HG03095 (cell line): ENCODE measurements around the gene ZIC1.
A peak's percentile ranks its signal among the peaks of the same experiment; 100 is the strongest.

ENCODE experiments used
- ATAC-seq: cut with Tn5 transposase; IDR thresholded peaks from one replicate; pipeline ENCODE4 v1.9.1; 2021; ENCODE audit warnings: moderate library complexity; ENCODE audit not compliant: unreplicated experiment

Gene ZIC1

GRCh38 chr3:147409143-147410115 lies at the start of gene ZIC1:
ZIC1 (plus strand) TSS chr3:147409365; CDS start chr3:147410113, 748 bp downstream.
- no peak for ATAC-seq

DNA sequence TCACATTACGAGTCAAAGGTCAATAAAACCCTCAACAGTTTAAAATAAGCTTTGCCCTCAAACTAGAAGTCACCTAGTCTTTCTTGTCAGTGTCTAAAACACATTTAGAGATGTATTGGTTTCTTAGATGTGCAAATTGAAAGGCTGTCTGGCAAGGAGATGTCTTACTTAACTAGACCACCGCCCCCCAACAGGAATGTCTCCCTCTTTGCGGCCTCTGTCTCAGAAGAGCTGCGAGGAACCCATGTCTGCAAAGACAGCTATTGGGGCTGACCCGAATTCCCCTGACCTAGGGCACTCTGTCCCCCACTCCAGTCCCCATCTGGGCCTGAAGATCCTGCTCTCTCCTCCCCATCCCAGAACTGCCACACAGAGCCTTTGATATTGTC lies 49.1 kb upstream of the ZIC1 start:
- ATAC-seq, result no peak

DNA sequence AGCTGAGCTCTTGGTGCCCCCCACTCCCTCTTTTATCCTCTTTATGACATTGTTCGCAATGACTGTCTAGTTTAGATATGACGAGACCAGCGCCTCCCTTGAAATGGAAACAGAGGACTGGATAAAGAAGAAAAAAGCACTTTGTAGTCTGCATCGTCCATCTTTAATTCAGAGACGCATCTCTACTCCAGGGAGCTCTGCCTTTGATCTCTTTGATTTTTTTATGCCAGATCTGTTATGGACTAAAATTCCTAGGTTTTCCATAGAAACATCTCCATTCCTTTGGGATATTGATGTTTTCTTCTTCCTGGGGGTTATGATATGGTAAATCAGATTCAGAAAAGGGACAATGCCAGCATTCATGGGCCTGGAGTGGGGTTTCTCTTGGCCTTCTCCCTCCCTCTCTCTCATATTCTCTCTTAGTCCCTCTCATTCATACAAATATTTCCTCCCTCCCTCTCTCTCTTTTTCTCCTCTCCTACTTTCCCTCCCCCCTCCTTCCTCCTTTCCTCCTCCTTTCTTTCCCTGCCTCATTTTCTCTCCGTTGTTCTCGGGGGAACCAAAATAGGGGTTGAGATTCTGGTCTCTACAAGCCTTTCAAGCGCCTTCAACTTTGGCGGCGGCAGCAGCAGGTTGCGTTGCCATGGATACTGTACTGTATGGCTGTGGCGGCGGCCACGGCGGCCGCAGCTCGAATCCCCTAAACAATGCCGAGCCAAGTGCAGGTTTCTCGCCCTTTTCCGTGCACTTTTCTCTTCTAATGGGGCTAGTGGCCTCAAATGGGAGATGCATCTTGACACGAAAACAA lies 48.3 kb upstream of the ZIC1 start:
- ATAC-seq, result no peak

DNA sequence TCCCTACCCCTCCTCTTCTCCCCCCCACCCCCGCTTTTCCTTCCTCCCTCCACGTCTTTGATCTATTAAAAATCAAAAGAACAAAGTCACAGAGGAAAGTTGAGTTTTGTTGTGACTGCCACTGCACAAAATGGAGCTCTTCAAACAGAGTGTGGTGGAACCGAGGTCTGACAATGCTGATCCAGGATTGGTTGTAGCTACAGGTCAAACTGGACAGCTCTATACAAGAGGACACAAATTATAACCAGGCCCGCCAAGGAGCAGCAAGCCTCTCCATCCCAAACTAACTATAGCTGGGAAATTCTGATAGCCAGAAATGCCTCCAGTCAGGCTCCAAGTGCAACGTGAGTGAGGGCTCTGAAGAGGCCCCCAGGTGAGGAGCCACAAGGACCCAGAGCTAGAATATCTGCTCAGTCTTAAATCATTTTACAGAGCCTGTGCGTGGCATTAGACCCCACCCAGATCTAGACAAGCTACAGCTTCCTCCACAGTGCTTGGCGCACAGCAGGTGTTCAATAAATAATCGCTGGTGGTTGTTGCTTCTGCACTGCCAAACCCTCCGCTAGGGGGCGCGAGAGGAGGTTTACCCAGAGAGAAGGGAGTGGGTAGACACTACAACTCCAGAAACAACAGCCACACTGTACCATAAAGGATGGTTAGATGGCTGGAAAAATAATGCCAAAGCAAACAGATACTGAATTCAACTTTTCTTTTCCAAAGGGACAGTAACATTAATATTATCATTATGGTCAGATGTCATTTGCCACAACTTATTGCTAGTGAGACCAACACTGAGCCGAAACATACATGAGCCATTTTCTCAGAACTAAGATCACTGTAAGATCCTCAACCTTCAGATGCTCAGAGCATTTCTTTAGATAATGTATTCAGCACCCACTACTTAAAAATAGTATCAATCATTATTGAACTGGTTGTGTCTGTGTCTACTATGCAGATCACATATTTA lies 47.4 kb upstream of the ZIC1 start:
- ATAC-seq, result peak; percentile 80

- ATAC-seq, result no peak
Observed at GRCh38 chr3:147364771-147365170, 44.4 kb upstream of the ZIC1 start.

DNA sequence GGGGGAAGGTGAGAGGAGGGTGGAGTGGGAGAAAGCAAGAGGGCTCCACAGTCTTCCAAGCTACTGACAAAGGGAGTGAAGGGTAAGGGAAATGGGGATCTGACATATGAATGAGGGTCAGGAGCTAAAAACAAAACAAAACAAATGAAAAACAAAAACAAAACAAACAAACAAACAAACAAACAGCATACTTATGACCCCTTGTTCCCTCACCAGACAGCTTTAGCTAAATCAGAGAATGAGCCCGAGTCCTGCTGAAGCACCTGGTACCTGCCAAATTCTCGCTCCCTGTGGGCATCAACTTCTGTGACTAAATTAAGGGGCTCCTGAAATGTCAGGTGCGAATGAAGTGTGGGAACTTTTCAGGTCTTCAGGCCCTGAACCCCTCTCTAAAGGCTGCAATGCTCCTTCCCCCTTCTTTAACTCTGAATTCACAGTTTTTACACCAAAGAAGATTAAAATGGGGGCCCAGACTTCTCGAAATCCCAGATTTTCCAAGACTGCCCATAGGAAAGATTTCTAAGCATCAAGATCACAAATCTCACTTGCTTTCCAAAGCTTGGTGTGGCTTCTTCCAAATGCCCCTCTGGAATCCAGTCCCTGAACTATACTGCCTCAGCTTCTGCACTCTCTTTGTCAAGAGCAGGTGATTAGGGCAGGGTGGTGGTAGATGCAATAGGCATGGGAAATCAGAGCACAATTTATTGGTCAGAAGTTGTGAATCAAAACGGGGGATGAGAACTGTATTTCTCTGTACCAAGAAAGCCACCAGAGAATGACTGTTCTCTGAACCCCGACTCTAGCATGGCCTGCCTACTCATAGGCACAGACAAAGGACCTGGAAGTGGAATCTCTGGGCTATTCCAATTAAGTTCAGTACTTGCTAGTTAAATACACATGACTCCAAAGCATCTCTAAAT lies 43.7 kb upstream of the ZIC1 start:
- no peak for ATAC-seq

GRCh38 chr3:147367676-147368075 lies 41.5 kb upstream of the ZIC1 start:
- ATAC-seq, result no peak

DNA sequence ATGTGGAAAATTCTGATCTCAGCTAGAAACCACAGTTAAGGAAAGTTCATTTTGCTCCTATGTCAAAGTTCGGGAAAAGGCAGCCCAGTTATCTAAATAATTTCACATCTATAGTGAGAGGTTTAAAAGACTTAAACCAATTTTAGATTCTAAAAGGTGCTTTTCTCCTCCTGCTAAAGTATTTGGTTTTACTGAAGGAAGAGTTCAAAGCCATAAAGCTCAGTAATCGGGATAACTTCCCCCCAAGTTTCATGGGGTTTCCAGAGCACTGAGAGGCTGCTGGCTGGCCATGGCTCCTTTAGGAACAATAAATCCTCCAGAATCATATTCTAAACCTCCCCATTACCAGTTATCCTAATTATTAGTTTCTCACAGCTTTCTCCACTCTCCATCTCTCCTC lies 41.0 kb upstream of the ZIC1 start:
- ATAC-seq, result no peak

DNA sequence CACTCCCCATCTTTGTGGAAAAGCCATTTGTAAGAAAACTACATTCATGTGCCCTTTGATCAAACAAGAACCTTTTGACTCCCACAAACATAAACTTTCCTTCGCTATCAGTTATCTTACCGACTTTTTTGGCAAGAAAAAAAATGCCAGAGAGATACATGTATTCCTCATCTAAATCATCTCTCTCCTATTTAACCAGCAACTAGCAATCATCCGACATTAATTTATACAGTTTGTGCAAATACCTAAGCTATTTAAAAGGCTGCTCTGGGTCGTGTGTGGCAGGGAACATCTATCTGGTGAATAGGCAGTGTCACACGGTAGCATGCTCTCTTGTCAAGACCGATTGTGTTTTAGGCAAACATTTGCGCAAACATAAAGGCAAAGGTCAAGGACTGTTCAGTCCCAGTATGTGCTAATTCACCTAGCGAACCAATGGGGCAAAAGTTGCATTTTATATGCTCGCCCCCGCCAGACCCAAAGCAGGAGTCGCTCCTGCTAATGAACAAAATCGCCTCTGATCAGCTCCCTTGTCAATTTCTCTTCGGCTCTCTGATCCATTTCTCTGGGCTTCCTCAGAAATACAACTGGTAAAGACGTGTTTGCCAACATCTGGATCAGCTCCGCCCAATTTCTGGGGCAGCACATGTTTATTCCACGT lies 40.5 kb upstream of the ZIC1 start:
- ATAC-seq, result no peak

- ATAC-seq, result no peak
Observed at GRCh38 chr3:147369231-147369630, 39.9 kb upstream of the ZIC1 start.

GRCh38 chr3:147369661-147370123 lies 39.5 kb upstream of the ZIC1 start:
- no peak for ATAC-seq

DNA sequence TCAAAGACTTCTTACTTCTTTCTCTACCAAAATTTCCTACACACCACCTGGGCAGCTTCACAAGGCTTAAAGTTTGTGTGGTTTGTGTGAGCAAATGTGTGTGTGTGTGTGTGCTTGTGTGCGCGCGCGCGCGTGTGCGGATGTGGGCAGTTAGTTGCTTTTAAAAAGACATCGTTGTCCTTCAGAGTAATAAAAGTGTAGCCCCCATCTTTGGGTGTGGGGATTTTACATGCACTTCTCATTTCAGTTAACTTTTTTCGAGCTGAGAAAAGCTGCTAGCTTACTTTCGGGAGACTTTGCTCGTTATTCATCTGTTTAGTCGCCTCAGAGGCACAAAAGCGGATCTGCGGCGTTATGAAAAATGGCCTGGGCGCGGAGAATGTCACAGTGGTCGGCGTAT lies 38.8 kb upstream of the ZIC1 start:
- no peak for ATAC-seq

DNA sequence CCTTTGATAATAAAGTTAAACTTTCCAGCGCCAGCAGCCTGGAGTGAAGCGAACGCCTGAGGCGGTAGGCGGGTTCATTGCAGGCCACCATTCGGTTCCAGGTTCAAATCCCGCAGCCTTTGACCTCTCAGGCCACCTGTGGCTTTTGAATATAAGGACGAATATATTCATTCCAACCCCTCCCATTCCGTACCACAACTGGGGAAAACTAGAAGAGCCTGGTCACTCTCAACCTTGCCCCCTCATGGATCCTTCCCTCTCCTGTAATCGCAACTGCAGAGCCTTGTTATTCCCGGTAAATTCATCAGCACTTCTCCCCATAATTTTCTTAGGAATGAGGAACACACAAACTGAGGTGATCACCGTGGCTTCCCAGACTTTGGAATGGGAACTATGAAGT lies 38.0 kb upstream of the ZIC1 start:
- ATAC-seq, result no peak

GRCh38 chr3:147371771-147372340 lies 37.3 kb upstream of the ZIC1 start:
- no peak for ATAC-seq

DNA sequence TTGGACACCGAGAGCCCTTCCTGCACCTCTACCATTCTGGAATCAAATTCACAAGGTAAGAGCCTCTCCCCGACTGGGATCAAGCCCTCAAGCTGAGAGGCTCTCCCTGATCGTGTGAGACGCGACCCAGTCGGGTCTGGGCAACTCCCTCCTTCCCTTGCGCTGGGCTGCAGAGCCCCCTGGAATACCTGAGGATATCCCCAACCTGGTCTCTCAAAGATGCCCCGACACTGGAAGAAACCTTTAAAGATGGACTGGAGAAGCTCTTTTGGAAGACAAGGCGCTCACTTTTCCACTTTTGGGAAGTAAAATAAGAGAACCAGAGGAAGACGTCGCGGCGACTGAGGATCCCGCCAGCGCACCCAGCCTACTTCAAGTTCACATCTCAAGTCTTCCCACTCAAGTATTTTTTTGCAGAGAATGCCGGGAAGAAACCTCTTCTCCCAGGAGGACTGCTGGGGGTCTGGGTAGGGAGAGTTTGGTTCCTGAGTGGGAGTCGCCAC lies 36.6 kb upstream of the ZIC1 start:
- ATAC-seq, result no peak

DNA sequence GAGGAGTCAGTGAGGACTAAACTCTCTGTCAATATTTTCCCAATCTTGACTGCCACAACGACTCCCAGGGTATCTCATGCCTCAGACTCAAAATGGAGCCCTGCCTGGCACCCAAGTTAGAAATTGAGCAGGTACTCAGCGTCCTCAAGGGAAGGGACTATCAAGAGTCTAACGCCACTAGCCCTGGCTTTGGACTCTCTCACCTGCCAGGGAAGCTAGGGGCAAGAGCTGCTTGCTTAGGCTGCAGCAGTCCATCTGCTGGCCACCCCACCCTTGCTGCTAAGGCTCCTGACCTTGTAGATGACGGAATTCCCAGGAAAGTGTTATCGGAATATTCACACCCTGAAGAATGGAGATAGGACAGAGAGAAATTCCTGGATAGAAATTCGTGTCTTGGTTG lies 35.9 kb upstream of the ZIC1 start:
- ATAC-seq, result no peak

DNA sequence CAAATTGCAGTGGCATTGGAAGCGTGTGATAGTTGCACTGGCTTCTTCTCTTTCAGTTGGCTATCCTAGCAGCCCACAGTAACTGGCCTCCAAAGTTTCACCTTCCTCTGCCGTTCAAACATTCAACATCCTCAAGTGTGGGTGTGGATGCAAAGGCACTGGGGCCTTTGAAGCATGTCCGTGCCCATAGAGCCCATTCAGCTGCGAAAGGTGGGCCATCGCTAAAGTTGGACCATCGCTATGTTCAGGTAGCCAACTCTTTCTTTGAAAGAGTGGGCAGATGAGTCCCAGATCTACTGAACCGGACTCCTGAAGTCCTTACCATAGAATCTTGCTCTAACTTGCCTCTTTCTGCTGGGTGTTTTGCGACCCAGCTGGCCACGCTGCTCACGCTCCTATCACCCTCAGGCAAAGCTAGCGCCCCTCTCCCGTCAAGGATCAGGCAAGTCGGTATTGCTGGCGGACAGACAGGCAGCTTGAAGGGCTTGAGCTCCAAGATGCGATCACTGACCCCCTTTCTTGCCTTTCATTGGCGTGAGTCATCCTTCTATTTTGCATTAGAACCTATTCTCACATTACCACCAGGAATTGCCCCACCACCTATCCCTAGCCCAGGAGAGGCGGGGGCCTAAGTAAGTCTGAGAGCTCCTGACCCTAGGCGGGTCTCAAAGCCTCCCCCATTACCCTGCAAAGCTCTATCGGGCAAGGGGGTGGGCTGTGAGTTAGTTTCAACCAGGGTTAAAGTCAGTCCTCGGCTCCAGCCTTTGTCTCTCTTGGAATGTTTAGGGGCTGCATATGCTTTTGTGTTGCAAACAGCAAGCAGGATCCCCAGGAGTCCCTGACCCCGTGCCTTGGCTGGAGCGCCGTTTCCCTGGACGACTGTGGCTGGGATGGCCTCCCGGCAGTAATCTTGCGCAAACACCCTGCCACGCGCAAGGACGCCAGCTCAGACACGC lies 31.5 kb upstream of the ZIC1 start:
- no peak for ATAC-seq
